Endometrial microvascular endothelial cells (primary cell): ENCODE data around the gene HRK. TPM values are rescaled to one million over a fixed set of nuclear protein-coding genes. Genes with fewer than 3 reads are reported as not detected.

Experiments
- in situ Hi-C: cut with HindIII; loops from 2 replicates; pipeline ENCODE4 v1.10.0; 2017; ENCODE audit warnings: low sequenced_read_pairs, low pct_unique_long_range_greater_than_20kb; ENCODE audit errors: inconsistent ontology term
- total RNA-seq: library from RNA; depleted of rRNA; stranded (reverse); fragments of >200 nt; gene quantifications from one replicate; pipeline ENCODE4 v1.2.3, GENCODE V29; 2015; ENCODE audit errors: inconsistent ontology term

HRK gene
- 0.09 TPM for total RNA-seq

GRCh38 chr12:116881325-116881876 is at the start of gene HRK:
HRK (minus strand) TSS chr12:116881441; CDS start chr12:116881307, 134 bp downstream.
- in situ Hi-C loops = no loop called here

GRCh38 chr12:116929885-116930284 is 48.6 kb upstream of the HRK start:
- in situ Hi-C loops = no loop called here

- in situ Hi-C loops = no loop called here
These were observed 47.3 kb upstream of the HRK start for GRCh38 chr12:116928504-116928903.

GRCh38 chr12:116927244-116927940 is 46.2 kb upstream of the HRK start:
- in situ Hi-C loops = no loop called here

GRCh38 chr12:116926283-116927243 is 45.3 kb upstream of the HRK start:
- in situ Hi-C loops = no loop called here

GRCh38 chr12:116924558-116925453 is 43.6 kb upstream of the HRK start:
- in situ Hi-C loops = no loop called here

GRCh38 chr12:116922194-116922897 is 41.1 kb upstream of the HRK start:
- in situ Hi-C loops = no loop called here

- in situ Hi-C loops = no loop called here
These were observed 39.7 kb upstream of the HRK start for GRCh38 chr12:116920939-116921338.

- in situ Hi-C loops = no loop called here
These were observed 38.7 kb upstream of the HRK start for GRCh38 chr12:116919706-116920485.

- in situ Hi-C loops = no loop called here
These were observed 38.0 kb upstream of the HRK start for GRCh38 chr12:116919247-116919661.

GRCh38 chr12:116918464-116918863 is 37.2 kb upstream of the HRK start:
- in situ Hi-C loops = no loop called here

- in situ Hi-C loops = no loop called here
These were observed 35.5 kb upstream of the HRK start for GRCh38 chr12:116916714-116917114.

GRCh38 chr12:116916122-116916521 is 34.9 kb upstream of the HRK start:
- in situ Hi-C loops = no loop called here

GRCh38 chr12:116915326-116915725 is 34.1 kb upstream of the HRK start:
- in situ Hi-C loops = no loop called here

GRCh38 chr12:116910645-116911451 is 29.6 kb upstream of the HRK start, which contains the start of gene FBXW8:
FBXW8 (plus strand) TSS chr12:116910950; CDS start chr12:116911038, 88 bp downstream.
- in situ Hi-C loops = no loop called here

- in situ Hi-C loops = no loop called here
These were observed 29.0 kb upstream of the HRK start for GRCh38 chr12:116910280-116910644.

GRCh38 chr12:116906285-116906684 is 25.0 kb upstream of the HRK start:
- in situ Hi-C loops = no loop called here
